ENCODE measurements around the gene RPS6KA4.
A peak's percentile ranks its signal among the peaks of the same experiment; 100 is the strongest.
"Not testable (repeated sequence)": the region's sequence is repeated elsewhere in the genome, so short reads cannot be mapped to it uniquely, and the experiment has no call there.

RPS6KA4 gene

DNA sequence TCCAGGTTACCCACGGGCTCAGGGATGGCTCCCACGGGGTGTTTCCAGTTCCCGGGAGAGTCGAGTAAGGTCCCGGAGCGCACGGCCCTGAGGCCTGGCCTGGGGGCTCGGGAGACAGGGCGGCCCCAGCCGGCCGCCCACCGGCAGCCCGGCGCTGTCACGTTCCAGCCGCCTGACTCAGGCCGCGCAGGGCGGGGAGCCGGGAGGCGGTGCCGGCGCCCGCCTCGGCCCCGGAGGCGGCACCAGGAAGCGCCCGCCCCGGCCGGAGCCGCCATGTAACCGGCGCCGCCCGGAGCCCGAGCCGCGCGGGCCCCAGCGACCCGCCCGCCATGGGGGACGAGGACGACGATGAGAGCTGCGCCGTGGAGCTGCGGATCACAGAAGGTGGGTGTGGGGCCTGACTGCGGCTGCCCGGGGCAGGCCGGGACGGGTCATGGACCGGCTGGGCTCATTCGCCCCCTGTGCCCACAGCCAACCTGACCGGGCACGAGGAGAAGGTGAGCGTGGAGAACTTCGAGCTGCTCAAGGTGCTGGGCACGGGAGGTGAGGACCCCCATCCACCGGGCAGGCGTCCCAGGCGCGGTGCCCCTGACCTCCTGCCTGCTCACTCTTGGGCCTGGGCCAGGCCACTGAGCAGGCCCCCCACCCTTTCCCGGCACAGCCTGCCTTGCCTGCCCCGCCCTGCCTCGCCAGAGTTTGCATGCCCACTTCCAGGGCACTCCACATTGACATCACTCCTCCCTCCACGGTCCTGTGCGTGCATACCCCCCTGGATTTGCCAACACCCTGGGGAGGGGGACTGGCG lies at the start of gene RPS6KA4:
RPS6KA4 (plus strand) TSS at position 256 of the 805 bp plus-strand sequence; CDS start at position 330, 74 bp downstream.
- peak; percentile 20 for DNase-seq

DNA sequence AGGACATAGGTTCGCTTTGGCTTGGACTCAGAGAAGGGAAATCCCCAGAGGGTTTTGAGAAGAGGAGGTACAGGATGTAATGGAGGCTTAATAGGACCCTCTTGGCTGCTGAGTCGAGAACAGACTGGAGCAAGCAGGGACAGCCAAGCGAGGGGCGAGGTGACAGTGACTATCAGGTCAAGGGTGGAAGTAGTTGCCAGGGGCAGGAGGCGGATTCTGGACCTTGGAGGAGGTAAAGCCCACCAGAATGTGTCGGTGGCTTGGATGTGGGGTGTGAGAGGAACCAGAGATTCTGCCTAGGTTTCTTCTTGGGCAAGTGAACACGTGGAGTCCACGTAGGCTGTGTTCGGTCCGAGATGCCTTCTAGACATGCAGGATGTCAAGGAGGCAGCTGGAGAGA lies 46.0 kb upstream of the RPS6KA4 start:
- no peak for DNase-seq

DNA sequence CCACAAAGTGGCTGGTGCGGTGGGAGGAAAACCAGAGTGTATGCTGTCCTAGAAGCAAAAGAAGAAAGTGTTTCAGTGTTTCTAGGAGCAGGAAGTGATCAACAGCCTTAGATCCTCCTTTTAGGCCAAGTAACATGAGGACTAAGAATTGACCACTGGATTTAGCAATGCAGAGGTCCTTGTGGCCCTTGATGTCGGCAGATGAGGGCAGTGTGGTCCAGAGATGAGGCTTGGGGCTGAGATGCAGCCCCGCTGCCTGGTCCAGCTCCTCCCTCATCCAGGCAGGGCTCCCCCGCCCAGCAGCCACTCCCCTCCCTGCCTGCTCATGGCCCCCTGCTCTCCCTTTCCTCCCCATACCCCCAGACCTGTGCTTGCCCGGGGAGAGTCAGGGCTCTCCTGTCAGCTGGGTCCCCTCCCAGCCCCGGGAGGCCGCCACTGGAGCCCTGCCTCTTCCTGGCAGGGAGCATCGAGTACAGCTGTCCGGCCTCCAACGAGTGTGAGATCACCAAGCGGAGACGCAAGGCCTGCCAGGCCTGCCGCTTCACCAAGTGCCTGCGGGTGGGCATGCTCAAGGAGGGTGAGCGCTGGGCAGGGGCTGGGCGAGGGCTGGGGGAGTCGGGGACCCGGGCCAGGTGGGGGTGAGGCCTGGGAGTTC lies 45.3 kb upstream of the RPS6KA4 start:
- DNase-seq, result no peak

DNA sequence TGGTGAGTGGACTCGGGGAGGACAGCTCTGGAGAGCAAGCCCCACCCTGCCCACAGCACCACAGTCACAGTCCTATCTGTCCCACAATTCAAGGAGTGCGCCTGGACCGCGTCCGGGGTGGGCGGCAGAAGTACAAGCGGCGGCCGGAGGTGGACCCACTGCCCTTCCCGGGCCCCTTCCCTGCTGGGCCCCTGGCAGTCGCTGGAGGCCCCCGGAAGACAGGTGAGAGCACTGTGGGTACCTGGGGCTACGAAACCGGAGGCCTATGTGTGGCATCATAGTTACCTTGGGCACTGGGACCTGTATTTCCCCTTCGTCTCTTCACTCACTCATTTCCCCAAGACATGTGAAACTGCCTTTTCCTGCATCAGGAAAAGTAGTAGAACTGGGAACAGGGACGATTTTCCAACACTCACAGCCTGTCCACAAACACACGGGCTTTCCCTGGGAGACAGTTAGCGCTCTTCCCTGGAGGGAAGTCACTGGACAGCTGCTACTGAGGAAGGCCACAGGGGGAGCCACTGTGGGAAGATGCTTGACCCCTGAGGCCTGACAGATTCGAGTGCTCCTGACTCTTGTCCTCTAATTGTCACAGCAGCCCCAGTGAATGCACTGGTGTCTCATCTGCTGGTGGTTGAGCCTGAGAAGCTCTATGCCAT lies 44.7 kb upstream of the RPS6KA4 start:
- no peak for DNase-seq

DNA sequence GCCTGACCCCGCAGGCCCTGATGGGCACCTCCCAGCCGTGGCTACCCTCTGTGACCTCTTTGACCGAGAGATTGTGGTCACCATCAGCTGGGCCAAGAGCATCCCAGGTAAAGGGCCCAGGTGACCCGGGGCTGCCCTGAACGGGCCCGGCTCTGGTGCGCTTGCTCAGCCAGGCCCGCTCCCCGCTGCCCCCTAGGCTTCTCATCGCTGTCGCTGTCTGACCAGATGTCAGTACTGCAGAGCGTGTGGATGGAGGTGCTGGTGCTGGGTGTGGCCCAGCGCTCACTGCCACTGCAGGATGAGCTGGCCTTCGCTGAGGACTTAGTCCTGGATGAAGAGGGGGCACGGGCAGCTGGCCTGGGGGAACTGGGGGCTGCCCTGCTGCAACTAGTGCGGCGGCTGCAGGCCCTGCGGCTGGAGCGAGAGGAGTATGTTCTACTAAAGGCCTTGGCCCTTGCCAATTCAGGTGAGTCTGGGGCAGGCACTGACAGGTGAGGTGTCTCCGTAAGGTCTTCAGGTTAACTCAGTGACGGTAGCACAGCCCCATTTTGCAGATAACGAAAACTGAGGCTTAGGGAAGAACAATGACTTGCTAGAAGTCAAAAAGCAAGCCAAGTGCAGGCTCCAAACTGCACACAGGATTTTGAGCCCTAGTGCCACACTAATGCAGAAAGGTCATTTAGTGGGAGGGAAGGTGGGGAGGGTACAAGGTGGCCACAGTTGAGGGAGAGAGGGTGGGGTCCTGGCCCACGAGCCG lies 44.0 kb upstream of the RPS6KA4 start:
- DNase-seq, result no peak

DNA sequence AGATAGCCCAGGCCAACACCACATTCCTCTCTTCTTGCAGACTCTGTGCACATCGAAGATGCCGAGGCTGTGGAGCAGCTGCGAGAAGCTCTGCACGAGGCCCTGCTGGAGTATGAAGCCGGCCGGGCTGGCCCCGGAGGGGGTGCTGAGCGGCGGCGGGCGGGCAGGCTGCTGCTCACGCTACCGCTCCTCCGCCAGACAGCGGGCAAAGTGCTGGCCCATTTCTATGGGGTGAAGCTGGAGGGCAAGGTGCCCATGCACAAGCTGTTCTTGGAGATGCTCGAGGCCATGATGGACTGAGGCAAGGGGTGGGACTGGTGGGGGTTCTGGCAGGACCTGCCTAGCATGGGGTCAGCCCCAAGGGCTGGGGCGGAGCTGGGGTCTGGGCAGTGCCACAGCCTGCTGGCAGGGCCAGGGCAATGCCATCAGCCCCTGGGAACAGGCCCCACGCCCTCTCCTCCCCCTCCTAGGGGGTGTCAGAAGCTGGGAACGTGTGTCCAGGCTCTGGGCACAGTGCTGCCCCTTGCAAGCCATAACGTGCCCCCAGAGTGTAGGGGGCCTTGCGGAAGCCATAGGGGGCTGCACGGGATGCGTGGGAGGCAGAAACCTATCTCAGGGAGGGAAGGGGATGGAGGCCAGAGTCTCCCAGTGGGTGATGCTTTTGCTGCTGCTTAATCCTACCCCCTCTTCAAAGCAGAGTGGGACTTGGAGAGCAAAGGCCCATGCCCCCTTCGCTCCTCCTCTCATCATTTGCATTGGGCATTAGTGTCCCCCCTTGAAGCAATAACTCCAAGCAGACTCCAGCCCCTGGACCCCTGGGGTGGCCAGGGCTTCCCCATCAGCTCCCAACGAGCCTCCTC lies 43.1 kb upstream of the RPS6KA4 start:
- DNase-seq, result not testable (repeated sequence)

DNA sequence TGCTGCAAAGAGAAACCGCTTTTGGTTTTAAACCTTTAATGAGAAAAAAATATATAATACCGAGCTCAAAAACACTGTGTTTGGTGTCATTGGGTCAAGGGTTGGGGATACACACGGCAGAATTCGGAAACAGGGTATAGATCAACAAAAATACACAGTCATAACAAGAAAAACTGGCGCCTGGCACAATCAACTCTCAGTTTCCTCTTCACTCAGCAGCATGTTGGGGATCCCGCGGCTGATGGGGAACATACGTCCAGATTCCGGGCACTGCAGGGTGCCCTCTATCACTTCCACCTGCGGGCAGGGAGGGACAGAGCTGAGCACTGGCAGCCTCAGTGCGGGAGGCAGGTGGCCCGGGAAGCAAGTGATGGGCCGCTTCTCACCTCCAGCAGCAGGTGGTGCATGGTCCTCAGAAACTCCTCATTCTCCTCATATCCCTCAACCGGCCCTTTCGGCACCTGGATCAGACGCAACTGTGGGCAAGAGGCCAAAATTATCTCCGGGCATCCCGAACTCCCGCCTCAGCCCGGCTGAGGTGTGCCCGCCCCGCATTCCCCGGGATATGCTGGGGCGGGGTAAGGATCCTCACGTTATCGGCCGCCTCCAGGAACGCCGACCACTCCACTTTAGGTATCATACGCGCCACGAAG lies 42.2 kb upstream of the RPS6KA4 start:
- DNase-seq, result peak; percentile 27

DNA sequence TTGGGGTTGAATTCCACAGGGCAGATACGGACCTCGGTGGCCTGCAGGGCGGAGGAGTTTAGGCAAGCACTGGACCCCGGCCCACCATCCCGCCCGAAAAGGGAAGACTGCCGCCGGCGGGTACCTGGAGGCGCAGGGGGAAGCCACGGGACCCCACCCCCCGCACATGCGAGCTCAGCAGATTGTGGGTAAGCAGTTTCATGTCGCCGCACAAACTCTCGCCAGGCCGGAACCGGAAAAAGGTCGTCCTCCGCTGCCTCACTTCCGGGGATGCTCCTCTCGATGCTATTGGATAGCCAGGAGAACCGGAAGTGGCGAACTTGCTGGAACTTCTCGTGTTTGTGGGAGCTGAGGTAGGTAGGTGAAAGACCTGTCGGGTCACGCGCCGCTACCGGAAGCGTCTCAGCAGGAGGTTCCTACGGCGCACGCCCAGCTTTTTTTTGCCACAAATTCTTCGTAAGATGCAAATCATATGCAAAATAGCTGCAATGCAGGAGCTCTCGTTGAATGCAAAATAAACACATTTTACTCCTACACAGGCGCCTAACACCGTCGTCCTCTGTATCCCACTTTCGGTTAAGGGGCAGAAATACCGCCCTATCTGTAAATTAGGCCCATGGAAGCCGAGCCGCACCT lies 41.5 kb upstream of the RPS6KA4 start, which contains the start of gene TRMT112:
TRMT112 (minus strand) TSS at position 235 of the 636 bp plus-strand sequence; CDS start at position 202, 33 bp downstream.
- peak; percentile 99 for DNase-seq

DNA sequence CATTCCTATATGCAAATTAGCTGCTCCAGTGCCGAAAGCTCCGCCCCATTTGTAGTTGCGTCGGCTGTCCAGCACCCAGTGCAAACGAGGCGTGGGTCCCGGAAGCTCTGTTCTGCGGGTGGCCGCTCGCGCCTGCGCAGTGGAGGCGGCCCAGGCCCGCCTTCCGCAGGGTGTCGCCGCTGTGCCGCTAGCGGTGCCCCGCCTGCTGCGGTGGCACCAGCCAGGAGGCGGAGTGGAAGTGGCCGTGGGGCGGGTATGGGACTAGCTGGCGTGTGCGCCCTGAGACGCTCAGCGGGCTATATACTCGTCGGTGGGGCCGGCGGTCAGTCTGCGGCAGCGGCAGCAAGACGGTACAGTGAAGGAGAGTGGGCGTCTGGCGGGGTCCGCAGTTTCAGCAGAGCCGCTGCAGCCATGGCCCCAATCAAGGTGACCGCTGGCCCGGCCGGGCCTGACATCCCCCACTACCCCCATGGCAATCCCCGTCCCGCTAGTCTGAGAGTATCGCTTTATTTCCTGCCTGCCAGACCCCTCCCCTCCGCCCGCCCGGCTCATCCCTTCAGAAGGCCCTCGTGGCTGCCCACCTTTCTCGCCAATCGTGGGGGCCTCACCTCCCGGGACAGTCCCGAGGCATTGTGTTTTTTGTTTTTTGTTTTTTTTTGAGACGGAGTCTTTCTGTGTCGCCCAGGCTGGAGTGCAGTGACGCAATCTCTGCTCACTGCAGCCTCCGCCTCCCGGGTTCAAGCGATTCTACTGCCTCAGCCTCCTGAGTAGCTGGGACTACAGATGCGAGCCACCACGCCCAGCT lies 40.8 kb upstream of the RPS6KA4 start, which contains the start of gene PRDX5:
PRDX5 (plus strand) TSS at position 161 of the 805 bp plus-strand sequence; CDS start at position 256, 95 bp downstream.
- peak; percentile 97 for DNase-seq

DNA sequence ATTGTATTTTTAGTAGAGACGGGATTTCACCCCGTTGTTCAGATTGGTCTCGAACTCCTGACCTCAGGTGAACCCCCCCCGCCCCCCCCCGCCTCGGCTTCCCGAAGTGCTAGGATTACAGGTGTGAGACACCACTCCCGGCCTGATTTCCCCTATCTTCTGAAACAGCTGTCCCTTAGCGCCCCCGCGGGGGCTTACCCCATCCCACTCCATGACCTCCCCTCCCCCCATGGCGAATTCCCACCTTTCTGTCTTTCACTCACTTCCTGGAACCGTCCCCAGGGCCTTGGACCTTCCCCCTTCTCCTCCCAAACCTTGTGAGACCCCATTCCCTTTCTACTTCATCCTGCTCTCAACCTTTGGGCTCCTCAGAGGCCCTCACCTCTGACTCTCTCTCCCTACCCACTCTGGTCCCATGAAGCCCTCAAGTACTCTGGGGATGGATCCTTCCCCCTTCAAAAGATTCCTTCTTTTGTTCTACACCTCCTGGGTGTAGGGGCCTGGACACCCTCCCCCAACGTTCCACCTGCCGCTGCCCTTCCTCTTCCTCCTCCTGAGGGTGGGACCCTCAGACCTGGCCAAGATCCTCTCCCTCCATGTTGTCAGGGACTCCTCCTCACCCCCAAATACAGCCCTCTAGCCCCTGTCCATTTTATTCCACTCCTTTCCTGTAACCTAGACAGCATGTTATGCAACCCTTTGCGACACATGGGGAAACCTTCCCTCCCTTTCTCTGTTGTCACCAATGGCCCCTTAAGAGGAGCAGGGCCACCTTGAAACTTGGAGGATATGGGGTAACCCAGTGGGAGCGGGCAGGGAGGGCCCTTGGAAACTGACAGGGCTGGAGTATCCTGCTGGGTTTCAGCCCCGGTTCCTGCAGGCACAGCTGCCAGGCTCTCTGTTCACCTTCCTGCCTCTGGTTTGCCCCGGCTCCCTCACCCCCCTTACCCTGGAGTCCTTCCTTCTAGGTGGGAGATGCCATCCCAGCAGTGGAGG lies 39.9 kb upstream of the RPS6KA4 start:
- no peak for DNase-seq

DNA sequence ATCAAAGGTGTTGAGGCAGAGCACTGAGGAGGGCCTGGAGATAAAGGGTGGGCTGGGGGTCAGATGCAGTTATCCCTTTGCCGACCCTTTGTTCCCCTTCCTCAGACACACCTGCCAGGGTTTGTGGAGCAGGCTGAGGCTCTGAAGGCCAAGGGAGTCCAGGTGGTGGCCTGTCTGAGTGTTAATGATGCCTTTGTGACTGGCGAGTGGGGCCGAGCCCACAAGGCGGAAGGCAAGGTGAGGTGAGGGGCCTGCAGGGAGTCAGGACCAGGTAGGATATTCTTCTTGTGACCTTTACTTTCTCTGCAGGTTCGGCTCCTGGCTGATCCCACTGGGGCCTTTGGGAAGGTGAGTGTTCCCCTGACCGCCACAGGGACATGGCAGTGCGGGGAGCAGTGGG lies 38.4 kb upstream of the RPS6KA4 start:
- no peak for DNase-seq

DNA sequence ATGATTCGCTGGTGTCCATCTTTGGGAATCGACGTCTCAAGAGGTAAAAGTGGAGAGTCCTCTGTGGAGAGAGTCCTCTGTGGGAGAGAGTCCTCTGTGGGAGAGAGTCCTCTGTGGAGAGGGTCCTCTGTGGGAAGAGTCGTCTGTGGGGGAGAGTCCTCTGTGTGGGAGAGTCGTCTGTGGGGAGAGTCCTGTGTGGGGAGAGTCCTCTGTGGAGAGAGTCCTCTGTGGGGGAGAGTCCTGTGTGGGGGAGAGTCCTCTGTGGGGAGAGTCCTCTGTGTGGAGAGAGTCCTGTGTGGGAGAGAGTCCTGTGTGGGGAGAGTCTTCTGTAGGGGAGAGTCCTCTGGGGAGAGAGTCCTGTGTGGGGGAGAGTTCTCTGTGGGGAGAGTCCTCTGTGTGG lies 37.9 kb upstream of the RPS6KA4 start:
- DNase-seq, result no peak

DNA sequence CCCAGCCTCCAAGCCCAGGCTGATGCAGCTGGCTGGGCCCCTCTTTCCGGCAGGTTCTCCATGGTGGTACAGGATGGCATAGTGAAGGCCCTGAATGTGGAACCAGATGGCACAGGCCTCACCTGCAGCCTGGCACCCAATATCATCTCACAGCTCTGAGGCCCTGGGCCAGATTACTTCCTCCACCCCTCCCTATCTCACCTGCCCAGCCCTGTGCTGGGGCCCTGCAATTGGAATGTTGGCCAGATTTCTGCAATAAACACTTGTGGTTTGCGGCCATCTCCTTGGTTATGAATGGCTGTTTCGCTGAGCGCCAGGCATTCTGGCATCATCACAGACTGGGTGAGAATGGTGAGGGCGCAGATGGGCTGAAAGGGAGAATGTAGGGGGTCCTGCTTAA lies 37.4 kb upstream of the RPS6KA4 start:
- no peak for DNase-seq

DNA sequence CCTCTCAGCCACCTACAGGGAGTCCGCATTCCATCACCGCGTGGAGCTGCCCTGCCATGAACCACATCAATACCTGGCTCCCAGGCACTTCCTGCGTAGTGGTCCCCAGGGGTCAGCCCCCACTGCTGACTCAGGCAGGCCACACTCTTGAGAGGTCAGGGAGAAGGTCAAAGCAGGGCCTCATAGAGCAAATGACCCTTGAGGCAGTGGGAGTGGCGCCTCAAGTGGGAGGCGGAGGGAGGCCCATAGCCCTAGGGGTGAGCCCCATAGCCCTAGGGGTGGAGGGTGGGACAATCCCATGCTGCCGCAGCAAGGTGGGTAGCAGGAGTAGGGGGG lies 36.1 kb upstream of the RPS6KA4 start:
- no peak for DNase-seq

DNA sequence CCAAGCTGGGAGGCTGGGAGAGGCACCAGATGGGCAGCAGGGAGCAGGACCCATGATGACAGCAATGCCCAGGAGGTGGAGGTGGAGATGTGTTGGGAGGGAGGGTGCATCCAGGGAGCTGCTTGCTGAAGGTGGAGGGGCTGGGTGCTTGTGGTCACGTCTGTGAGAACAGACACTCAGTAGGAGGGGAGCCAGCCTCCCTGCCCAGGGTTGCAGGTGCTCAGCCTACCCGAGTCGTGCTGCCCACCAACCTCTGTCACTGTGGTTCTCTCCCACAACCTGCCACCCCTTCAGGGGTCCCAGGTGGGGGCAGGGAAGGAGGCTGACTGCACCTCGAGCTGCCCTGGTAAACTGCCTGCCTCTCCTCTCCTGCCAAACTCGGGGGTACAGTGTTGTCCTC lies 35.6 kb upstream of the RPS6KA4 start:
- DNase-seq, result no peak

DNA sequence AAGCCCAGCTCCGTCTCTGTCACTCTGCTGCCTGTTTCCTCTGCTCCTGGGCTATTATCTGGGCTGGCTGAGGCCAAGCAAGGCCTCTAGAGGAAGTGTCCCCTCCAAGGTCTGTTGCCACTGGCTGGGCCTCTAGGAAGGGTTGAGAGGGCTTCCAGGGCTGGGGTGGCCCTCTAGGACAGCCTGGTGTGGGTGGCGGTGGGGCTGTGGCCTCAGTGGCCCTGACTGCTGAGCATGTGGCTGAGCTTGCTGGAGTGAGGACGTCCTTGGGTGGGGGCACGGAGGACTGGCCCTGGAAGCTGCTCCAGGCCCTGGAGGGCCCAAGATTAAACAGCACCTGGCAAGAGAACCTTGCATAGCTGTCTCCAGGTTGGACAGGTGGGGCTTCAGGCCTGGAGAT lies 35.0 kb upstream of the RPS6KA4 start:
- DNase-seq, result not testable (repeated sequence)

DNA sequence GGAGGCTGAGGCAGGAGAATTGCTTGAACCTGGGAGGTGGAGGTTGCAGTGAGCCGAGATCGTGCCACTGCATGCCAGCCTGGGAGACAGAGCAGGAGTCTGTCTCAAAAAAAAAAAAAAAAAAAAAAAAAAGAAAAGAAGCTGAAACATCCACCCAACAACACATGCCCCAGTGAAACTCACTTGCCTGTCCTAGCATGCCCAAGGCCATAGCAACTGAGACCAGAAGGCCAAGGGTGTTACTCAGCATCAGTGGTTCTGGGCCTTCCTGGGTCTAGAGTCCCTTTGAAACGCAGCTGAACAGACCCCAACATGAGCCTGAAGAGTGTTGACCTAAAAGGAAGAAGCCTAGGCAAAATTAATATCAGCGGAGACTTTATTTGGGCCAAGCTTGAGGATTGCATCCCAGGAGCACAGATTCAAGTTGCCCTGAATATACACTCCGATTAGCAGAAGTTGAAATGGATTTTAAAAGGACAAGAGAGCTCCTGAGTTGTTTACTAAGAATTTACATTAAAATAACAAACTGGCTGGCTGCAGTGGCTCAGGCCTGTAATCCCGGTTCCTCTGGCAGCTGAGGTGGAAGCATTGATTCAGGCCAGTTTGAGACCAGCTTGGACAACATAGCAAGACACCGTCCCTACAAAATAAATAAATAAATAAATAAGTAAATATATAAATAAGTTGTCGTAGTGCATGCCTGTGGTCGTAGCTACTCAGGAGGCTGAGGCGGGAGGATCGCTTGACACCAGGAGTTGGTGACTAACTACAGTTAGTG lies 34.1 kb upstream of the RPS6KA4 start:
- DNase-seq, result no peak

DNA sequence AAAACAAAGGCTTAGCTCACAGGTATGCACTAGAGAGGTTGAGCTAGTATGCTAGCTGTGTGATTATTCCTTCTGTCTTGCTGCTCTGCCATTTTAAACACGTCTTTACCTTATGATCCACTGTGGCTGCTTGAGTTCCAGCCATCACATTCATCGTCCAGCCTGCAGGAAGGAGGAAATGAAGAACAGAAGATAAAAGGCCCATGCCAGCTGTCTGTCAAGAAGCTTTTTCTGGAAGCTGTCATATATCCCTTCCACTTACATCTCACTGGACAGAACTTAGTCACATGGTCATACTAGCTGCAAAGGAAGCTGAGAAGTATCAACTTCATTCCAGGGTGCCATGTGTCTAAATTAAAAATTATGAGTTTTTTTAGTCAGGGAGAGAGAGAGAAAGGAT lies 31.6 kb upstream of the RPS6KA4 start:
- no peak for DNase-seq

Measured in CD4-positive, alpha-beta T cell treated with Interleukin-4 for 4 hours (primary cell).